Dermis blood vessel endothelial cell (primary cell): ENCODE data around the gene PLA2G15. TPM values are rescaled to one million over a fixed set of nuclear protein-coding genes. Genes with fewer than 3 reads are reported as not detected.
A peak's percentile ranks its signal among the peaks of the same experiment; 100 is the strongest.

Experiments used
- DNase-seq: peaks from one replicate; pipeline ENCODE4 v3.0.0; 2010
- total RNA-seq: library from RNA; depleted of rRNA; stranded (reverse); fragments of >200 nt; gene quantifications from 2 replicates; pipeline ENCODE4 v1.2.3, GENCODE V29; 2014

The PLA2G15 gene
- total RNA-seq, 1 donor from 2014 or later = 28.6 TPM

DNA sequence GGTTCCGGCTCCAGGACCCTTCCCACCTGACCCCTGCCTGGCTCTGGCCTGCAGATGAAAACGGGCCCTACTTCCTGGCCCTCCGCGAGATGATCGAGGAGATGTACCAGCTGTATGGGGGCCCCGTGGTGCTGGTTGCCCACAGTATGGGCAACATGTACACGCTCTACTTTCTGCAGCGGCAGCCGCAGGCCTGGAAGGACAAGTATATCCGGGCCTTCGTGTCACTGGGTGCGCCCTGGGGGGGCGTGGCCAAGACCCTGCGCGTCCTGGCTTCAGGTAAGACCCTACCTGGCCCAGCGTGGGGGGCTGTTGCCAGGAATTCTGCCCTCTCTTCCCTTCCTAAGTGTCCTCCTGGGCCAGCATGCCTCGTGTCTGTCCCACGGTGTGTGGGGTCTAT is 10.5 kb downstream of the PLA2G15 start:
- DNase-seq = no peak

DNA sequence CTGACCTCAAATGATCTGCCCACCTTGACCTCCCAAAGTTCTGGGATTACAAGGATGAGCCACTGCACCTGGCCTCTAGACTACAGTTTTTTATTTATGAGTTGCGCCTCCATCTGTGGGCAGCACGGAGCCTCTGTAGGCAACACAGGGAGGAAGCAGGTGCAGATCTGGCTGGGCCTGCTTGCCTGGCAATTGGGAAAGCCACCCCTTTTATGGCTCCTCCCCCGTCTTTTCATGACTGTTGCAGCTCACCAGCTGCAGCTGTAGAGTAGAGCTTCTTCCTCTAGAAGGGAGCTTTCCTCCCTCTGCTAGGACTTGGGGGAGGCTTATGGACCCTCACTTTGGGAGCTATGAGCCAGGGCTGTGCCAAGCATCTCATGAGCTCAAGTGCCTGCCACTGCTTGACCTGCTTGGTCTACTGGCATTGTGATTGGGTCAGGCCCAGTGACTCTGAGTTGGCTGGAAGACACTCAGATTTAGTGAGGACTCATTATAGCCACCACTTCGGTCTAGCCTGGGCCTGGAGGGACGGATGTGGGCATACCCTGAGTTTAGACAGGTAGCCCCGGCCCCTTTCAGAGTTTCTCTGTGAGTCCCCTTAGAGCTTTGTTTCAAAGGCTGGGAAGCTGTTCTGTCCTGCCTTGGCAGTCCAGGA is 12.2 kb downstream of the PLA2G15 start:
- DNase-seq = peak; percentile 62

DNA sequence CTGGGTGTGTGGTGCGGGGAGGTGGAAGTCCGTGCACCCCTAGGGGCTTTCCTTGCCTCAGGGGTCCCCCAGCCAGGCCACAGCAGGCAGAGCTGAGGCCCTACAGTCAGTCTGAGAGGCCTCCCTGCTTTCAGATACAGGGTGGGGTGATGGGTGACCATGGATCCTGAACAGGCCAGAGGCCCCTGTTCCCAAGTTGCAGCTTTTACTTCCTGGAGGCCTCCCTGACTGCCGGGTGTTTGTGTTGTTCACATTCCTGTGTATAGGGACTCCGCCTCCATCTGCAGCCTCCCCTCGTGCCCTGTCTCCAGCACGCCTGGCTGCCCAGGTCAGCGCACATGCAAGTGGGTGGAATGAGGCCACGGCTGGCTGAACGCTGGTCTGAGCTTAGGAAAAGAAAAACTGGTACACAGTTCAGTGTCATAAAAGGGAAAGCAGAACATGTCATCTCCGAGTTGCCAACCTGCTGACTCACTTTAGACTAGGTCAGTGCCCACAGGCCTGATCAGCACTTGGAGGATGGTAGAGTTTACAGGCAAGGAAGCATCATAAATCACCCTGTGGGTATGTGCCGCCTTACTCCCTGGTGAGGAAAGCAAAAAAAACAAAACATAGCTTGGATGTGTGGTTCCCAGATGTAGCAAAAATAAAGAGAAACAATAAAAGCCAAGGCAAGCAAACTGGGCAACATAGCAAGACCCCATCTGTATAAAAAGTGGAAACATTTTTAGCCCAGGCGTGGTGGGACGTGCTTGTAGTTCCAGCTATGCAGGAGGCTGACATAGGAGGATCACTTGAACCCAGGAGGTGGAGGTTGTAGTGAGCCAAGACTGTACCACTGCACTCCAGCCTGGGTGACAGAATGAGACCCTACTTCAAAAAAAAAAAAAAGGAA is 13.0 kb downstream of the PLA2G15 start:
- peak; percentile 59 for DNase-seq

DNA sequence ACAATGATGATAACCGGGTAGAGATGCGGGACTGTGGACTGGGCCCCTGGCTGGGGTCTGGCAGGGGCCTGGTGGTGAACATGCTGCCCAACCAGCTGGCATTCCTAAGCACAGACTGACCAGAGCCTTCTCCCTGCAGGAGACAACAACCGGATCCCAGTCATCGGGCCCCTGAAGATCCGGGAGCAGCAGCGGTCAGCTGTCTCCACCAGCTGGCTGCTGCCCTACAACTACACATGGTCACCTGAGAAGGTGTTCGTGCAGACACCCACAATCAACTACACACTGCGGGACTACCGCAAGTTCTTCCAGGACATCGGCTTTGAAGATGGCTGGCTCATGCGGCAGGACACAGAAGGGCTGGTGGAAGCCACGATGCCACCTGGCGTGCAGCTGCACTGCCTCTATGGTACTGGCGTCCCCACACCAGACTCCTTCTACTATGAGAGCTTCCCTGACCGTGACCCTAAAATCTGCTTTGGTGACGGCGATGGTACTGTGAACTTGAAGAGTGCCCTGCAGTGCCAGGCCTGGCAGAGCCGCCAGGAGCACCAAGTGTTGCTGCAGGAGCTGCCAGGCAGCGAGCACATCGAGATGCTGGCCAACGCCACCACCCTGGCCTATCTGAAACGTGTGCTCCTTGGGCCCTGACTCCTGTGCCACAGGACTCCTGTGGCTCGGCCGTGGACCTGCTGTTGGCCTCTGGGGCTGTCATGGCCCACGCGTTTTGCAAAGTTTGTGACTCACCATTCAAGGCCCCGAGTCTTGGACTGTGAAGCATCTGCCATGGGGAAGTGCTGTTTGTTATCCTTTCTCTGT is 14.0 kb downstream of the PLA2G15 start:
- no peak for DNase-seq

DNA sequence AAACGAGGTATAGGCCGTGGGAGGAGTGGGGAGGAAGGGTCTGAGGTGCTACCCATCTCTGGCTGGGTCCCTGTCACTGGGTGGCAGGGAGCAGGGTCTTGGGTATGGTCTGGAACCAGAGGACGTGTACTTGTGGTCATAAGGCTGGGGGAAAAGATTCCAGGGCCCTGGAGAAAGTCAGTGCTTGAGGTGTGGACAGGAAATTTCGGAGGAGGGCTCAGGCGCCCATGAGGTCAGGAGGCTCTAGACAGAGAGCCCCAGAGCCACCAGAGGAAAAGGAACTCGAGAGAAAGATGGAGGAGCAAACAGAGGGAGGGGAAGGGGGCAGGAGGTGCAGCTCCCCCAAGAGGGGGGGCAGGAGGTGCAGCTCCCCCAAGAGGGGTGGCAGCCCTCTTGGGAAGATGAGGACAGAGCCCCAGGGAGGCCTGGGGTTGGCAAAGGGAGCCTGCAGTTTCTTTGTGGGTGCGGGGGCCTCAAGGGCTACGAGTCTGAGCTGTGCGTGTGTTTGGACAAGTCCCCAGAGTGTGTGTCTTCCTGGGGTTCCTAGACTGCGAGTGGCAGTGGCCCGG is 18.5 kb downstream of the PLA2G15 start:
- no peak for DNase-seq

DNA sequence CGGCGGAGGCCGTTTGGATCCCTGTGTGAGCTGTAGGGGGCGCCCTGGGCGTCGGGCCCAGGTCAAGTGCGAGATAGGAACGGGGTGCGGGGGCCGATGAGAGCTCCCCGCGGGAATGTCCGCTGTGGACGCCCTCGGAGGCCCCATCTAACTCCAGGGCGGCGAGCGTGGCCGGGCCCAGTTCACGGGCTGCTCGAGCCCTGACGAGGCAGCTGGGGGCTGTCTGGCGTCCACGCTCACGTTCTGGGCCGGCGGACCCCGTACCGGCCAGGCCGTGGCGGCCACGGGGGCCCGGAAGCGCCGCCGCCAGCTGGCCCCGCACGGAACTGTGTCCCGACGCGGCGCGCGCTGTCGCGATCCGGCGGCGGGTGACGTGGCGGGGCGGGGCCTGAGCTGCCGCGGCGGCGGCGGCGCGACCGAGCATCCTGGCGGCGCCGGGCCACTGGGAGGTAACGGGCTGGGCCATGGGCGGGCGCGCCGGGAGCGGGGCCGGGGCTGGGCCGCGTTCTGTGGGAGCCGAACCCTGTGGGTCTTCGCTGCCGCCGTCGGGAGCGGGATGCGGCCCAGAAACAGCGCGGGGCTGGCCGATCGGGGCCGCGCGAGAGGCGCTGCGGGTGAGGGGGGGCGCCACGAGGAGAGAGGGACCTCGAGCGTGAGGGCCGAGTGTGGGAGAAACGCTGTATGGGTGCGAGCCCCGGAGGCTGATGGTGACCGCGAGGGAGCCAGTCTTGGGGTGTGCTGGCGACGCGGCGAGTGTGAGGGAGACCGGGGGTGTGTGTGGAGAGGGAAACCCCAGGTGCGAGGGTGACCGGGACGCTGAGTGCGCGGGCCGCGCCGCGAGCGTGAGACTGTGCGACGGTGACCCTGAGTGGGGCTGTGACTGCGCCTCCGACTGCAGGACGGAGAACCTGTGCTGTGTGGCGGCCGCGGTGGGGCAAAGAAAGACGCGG is 19.2 kb downstream of the PLA2G15 start, which contains the start of gene SLC7A6:
Gene SLC7A6, plus strand, starts transcription at position 399 of the 950 bp plus-strand sequence. CDS start 10,201 bp downstream, outside the sequence.
- DNase-seq = peak; percentile 86

DNA sequence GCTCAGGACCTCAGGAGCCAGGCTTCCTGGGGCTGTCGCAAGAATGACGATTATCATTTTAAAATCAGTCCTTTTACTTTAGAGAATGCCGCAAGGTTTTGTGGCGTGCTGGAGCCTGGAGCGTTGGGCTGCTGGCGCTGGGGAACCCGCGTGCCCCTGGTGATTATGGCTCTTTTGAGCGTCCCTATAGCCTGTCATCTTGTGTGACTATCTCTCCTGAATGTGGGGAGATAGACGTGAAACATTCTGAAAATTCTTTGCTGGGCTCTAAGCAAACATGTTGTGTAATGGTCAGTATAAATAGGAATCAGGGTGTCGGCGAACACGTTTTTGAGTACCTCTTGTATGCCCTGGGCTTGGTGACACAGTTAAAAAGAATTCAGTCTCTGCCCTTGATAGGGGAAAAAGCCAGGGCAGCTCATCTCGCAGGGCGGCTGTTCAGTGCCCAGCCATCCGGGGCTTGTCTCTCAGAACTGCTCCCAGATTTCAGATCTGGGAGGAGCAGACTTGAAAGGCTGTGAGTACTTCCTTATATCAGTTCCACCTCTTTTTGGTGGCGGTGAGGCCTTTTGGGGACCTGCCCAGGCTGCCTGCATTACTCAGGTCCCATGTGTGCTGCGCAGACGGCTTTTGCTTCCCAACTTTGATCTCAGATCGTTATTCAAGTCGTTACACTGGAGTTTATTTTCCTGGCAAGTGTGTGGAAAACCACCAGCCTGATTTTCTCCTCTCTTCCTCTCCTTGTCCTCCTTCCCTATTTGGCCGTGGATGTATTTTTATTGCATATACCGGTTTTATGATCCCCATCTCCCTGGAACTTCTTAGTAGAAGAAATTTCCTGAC is 20.1 kb downstream of the PLA2G15 start:
- DNase-seq = peak; percentile 58

DNA sequence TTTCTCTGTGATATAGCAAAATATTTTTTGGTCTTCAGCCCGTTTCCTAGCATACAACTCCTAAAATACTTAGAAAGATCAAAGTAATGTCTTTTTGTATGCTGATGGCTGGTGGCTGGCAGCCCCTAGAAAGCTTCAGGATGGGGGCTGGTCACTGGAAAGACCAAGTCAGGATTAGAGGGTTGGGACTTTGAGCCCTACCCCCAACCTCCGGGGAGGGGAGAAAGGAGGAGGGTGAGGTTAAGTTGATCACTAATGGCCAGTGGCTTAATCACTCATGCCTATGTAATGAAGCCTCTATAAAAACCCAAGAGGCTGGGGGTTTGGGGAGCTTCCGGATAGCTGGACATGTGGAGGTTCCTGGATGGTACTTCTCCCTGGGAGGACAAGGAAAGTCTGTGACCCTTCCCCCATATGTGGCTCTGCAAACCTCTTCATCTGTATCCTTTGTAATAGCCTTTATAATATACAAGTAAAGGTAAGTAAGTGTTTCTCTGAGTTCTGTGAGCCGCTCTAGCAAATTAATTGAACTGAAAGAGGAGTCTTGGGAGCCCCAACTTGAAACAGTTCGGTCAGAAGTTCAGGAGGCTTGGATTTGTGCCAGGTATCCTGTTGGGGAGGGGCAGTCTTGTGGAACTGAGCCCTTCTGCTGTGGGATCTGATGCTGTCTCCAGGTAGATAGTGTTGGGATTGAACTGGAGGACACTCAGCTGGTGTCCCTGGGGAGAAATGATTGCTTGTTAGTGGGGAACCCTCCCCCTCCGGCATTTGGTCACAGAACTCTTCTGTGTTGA is 22.6 kb downstream of the PLA2G15 start:
- peak; percentile 37 for DNase-seq

DNA sequence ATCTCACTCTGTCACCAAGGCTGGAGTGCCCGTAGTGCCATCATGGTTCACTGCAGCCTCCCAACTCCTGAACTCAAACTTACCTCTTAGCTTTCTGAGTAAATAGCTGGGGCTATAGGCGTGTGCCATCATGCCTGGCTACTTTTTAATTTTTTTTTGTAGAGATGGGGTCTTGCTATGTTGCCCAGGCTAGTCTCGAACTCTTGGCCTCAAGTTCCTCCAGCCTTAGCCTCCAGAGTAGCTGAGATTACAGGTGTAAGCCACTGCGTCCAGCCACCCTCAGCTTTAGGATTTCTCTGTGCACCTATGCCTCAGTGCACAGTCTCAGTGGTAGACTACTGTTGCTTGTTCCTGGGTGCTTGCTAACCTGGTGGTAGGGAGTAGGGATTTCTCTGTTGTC is 24.6 kb downstream of the PLA2G15 start:
- DNase-seq = no peak

DNA sequence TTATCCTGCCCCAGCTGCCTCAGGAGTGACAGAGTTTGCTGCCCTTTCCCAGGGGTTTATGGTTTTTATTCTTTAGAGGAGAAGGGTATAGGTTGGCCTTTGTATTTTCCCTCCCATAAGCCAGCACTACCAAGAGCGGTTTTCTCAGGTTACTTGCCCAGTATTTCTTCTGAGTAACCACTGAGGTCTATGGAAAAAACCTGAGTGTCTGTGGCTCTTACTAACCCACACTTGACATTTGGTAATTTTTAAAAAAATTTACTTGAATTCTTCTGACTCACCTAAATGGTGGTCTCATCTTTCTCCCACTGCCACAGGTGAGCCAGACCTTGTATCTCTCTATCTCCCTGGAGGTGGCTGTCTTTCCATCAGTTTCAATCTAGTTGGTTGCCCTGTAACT is 25.2 kb downstream of the PLA2G15 start:
- no peak for DNase-seq

DNA sequence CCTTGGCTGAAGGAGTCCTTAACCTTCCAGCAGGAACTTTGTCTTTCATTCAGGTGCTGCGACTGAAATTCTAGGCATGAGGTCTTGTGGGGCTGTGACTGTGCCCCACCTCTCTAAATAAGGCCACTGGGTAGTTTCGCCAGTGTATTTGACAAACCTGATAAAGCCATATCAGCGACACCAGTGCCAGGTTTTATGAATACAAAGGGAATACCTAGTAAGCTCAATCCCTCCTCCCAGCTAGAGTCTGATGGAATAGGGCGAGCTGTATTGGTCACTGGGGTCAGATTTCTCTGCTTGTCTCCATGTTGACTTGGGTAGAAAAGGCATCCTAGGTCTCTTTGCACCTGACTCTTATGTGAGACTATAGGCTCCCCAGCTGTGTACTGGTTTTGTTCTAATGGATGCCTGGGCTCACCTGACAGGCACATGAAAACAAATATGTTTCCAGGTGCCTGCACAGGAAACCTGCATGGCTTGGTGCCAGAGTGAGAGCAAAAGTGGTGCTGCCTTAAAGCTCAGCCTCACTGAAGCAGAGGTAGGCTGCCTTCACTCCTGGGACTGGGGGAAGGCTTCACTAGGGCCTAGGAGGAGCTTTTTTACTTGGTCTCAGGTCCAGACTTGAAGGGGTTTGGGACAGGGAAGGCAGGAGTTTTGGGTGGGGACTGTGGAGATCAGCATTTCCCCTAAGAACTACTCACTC is 27.5 kb downstream of the PLA2G15 start:
- no peak for DNase-seq

DNA sequence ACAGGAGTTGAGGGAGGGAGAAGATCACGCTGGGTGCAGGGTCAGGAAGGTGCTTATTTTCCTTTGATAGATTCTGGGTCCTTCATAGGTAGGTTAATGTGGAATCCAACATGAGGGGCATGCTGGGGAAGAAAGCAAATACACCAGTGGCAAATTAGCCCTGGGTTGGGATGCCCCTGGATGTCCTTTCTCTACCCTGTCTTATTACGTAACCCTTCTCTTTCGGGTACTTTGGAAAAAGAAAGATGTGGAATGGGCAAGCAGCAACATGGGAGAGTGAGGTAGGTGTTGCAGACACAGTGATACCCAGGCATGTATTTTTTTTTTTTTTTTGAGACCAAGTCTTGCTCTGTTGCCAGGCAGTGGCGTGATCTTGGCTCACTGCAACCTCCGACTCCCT is 28.3 kb downstream of the PLA2G15 start:
- no peak for DNase-seq

DNA sequence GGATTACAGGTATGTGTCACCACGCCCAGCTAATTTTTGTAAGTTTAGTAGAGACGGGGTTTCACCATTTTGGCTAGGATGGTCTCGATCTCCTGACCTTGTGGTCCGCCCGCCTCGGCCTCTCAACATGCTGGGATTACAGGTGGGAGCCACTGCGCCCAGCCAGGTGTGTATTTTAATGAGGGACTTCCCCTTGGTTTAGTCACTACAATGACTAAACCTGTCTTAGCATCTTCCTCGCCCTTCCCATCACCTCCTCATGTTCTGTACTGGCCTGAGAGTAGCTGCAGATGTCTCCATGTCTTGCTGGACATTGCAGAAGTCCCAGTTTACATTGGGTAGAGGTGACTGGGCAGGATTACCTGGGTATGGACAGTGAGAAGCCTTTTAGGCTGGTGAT is 28.7 kb downstream of the PLA2G15 start:
- no peak for DNase-seq

DNA sequence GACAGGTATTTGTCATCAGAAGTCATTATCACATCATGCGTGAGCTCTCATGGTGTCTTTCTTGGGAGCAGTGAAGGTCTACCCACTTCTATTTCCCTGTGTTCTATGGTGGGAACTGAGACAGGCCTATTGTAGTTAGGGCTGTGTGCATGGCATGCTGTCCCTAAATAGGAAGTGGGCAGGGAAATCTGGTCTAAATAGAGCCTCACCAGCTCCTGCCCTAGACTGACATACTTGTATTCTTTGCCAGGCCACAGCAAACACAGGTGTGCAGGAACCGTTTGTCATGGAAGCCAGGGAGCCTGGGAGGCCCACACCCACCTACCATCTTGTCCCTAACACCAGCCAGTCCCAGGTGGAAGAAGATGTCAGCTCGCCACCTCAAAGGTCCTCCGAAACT is 29.3 kb downstream of the PLA2G15 start:
- no peak for DNase-seq

DNA sequence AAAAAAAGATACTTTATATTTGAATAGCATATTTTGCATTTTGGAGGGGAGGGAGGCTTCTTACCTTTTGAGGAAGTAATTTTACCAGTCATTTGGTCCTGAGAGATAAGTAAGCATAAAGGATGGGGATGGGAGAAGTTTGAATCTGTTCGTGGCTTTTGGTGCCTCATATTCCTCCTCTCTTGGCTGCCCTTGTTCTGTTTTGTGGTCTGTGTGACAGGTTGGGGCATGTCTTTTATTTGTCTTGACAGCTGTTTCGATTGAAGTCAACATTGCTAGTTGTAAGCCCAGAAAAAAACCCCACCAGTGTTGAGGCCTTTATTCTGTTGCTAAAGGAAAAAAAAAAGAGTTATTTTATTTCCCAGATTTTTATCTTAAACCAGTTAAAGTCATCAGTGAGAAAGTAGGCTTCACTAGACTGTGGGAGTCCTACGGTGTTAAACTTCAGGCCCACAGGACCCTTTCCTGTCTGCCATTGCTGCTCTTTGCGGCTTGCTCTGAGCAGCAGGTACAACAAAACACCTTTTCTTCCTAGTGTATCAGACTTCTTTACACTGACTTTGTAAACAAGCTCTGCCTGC is 30.5 kb downstream of the PLA2G15 start:
- DNase-seq = no peak

DNA sequence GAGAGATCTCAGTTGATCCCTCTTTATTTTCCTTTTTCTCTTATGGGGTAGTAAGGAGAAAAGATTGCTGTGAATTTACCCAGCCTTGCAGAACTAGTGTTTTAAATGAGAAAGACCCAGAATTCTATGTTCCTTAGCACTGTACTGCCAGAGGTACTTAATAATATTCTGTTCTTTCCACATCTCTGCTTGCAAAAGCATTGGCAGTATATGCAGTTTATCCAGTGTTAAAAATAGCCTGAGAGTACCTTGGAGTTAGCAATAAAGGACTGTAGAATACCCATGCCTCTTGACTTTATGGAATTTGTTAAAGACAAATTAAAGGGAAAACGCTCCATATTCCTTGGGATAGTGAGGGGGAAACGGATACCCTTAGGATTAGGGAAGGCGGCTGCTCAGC is 31.1 kb downstream of the PLA2G15 start:
- DNase-seq = no peak

DNA sequence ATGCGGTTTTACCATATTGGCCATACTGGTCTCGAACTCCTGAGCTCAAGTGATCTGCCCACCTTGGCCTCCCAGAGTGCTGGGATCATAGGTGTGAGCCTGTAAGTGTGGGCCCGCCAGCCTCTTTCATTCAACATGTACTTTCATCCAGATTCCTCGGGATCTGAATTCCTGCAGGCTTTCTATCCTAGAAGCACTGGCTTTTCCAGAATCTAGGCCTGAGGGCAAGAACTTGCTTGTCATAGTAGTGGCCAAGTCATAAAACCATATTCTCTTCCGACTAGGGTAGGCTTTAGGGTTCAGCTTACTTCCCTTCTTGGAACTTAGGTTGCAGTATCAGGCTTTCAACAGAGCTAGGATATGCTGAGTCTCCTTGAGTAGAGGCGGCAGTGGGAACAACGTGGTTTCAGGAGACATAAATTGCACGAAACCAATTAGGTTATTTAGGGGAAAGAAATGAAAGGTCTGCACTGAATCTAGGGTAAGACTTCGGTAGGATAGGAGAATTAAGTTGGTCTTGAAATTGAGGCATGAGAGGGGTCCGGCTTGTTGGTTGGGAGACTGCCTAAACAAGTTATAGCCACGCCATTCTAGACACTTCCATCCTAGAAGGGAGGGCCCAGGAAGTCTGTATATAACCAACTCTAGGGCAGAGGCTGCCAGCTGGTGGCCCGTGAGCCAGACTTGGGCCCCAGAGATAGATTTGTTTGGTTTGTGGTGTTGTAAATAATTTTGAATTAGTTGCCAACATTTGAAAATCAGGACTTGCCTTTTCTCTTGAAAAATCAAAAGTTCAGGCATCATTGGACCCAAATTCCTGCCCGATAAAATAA is 34.8 kb downstream of the PLA2G15 start:
- no peak for DNase-seq
